Type B pancreatic cell (in vitro differentiated cells): ENCODE data around the gene HK1. TPM values are rescaled to one million over a fixed set of nuclear protein-coding genes. Genes with fewer than 3 reads are reported as not detected.

ENCODE experiments used
- DNase-seq: peaks from one replicate; pipeline ENCODE4 v3.0.0; 2021; ENCODE audit warnings: mixed read lengths; ENCODE audit not compliant: unreplicated experiment; ENCODE audit errors: extremely low spot score
- H3K27ac Mint-ChIP-seq: 2 replicates; pipeline ENCODE4 v1.8.0; 2021; ENCODE audit warnings: mild to moderate bottlenecking, mixed read lengths
- H3K27me3 Mint-ChIP-seq: 2 replicates; pipeline ENCODE4 v1.8.0; 2021; ENCODE audit warnings: mixed read lengths
- H3K36me3 Mint-ChIP-seq: 2 replicates; pipeline ENCODE4 v1.8.0; 2021; ENCODE audit warnings: mixed read lengths
- H3K4me1 Mint-ChIP-seq: one replicate; pipeline ENCODE4 v1.8.0; 2021; ENCODE audit warnings: mixed read lengths; ENCODE audit not compliant: unreplicated experiment
- H3K4me3 Mint-ChIP-seq: 2 replicates; pipeline ENCODE4 v1.8.0; 2021; ENCODE audit warnings: mild to moderate bottlenecking, mixed read lengths
- H3K9me3 Mint-ChIP-seq: 2 replicates; pipeline ENCODE4 v1.8.0; 2021; ENCODE audit warnings: mixed read lengths
- total RNA-seq: library from RNA; stranded (reverse); gene quantifications from 2 replicates; pipeline ENCODE4 v1.2.1, GENCODE V29; 2021; ENCODE audit warnings: low replicate concordance
- TF ChIP-seq, protein P1 (sequence below): fragments of 200-600 bp; sonication (generic); conservative IDR thresholded peaks from 2 replicates; pipeline ENCODE4 v1.5.0; 2021; ENCODE audit warnings: antibody characterized with exemption, mild to moderate bottlenecking

Gene HK1
- total RNA-seq, 1 donor from 2014 or later = 60.8 TPM

DNA sequence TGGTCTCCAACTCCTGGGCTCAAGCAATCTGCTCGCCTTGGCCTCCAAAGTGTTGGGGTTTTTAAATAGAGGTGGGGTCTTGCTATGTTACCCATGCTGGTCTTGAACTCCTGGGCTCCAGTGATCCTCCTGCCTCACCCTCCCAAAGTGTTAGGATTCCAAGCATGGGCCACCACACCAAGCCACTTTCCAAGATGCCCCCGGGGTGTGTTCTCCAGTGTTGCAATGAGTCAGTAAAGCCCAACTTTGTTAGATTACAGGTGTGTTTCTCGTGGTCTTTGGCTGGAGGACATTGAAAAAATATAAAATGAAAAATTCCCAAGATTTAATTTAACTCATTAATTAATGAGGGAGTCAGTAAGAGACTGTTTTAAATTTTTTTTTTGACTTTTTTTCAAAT, 109.2 kb downstream of the HK1 start:
- no peak for DNase-seq
- Mint-ChIP-seq H3K27me3 (no peaks in the 10 kb centered on the region), H3K4me1 (peaks cover 10% of the 10 kb centered on the region), H3K9me3 (no peaks in the 10 kb centered on the region), H3K27ac (no peak overlapping the region), H3K36me3 (peaks cover 24% of the 10 kb centered on the region), H3K4me3 (no peak overlapping the region)
- TF ChIP-seq, protein P1, sequence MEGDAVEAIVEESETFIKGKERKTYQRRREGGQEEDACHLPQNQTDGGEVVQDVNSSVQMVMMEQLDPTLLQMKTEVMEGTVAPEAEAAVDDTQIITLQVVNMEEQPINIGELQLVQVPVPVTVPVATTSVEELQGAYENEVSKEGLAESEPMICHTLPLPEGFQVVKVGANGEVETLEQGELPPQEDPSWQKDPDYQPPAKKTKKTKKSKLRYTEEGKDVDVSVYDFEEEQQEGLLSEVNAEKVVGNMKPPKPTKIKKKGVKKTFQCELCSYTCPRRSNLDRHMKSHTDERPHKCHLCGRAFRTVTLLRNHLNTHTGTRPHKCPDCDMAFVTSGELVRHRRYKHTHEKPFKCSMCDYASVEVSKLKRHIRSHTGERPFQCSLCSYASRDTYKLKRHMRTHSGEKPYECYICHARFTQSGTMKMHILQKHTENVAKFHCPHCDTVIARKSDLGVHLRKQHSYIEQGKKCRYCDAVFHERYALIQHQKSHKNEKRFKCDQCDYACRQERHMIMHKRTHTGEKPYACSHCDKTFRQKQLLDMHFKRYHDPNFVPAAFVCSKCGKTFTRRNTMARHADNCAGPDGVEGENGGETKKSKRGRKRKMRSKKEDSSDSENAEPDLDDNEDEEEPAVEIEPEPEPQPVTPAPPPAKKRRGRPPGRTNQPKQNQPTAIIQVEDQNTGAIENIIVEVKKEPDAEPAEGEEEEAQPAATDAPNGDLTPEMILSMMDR = no peak

DNA sequence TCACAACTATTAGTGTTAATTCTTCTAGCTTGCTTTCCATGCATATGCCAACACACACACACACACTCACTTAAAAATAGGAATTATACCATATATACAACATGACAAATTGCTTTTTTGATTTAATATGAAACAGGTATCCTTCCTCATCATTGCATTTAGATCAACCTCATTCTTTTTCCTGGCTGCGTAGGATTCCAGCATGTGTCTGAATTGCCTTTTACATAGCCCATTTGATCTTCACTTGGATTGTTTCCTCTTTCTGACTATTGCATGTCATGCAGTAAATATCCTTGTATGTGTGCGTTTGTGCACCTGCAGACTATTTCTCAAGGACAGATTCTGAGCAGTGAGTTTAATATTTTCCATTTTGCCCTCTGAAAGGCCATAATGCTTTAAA, 110.2 kb downstream of the HK1 start:
- Mint-ChIP-seq H3K36me3 (peaks cover 27% of the 10 kb centered on the region), H3K27ac (no peak overlapping the region), H3K9me3 (no peaks in the 10 kb centered on the region), H3K27me3 (no peaks in the 10 kb centered on the region), H3K4me1 (peaks cover 8% of the 10 kb centered on the region), H3K4me3 (no peak overlapping the region)
- no peak for DNase-seq
- TF ChIP-seq, protein P1 = no peak

DNA sequence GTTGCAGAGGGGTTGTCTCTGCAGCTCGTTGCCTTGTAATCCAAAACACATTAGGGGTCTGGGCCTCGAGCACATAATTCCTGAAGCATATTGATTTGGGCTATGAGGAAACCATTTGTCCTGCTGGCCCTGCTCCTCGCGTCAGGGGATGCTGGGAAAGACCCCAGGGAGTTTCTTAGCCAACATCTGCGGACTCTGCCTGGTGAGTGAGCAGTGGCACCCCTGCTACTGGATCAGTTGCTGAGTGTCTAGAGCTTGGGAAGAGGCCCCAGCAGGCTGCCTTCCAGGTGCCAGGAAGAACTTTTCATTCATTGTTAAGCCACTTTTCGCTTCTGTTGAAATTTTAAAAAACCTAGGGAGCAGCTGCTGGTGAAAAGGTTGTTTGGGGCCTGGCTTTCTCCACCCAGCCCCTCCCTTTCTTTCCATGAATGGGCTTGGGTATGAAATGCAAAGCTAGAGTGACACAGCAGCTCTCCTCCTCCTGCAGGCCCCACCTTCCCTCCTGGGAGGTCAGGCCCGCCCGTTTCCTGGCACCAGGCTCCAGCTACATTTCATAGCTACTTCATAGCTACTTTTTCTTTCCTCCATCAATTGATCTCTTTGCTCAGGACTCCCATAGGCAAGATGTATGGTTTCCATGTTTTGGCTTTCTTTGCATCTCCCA, 111.7 kb downstream of the HK1 start:
- Mint-ChIP-seq H3K36me3 (peaks cover 22% of the 10 kb centered on the region), H3K27me3 (no peaks in the 10 kb centered on the region), H3K27ac (peak overlapping the region; percentile 55), H3K9me3 (no peaks in the 10 kb centered on the region), H3K4me1 (peaks cover 5% of the 10 kb centered on the region), H3K4me3 (no peak overlapping the region)
- no peak for DNase-seq
- TF ChIP-seq, protein P1 = no peak

DNA sequence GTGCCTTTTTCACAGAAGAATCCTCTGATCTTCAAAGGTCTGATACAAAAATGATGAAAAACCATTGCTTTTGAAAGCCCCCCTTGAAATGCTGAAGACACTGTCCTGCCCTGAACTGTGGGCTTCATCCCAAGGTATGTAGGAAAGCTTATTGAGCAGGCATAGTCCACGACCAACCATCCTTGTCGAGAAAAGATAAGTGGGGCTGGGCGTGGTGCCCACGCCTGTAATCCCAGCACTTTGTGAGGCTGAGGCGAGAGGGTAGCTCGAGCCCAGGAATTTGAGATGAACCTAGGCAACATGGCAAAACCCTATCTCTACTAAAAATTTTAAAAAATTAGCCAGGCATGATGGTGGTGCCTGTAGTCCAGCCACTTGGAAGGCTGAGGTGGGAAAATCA, 112.9 kb downstream of the HK1 start:
- Mint-ChIP-seq H3K27me3 (no peaks in the 10 kb centered on the region), H3K4me3 (no peak overlapping the region)
- TF ChIP-seq, protein P1 = no peak

DNA sequence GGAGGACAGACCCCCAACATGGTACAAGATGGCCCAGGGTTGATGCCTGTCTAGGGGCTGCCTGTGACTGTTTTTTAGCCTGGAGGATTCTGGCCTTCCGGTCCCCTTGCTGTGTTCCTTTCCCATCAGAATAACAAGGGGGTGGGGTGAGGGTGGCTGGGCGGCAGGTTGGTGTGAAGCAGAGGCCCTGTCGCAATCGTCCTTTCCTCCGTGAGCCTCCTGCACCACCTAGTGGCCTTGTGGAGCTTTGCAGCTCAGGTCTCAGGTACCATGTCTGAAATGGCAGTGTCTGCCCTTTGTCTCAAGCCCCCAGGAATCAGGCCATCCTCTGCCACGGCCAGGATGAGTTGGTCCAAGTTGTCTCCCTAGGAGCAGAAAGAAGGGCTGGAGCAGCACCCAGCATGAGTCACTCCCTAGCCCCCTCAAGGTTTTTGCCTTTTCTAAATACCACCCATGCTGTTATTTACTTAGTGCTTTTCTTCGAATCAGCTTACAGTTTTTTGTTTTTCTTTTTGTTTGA, 114.2 kb downstream of the HK1 start:
- peak overlapping the region; percentile 86 for H3K27ac Mint-ChIP-seq
- peaks cover 20% of the 10 kb centered on the region for H3K36me3 Mint-ChIP-seq
- H3K27me3 Mint-ChIP-seq = no peaks in the 10 kb centered on the region
- peaks cover 5% of the 10 kb centered on the region for H3K4me1 Mint-ChIP-seq
- H3K4me3 Mint-ChIP-seq = no peak overlapping the region
- peak; percentile 82 for DNase-seq
- TF ChIP-seq, protein P1 = peak; percentile 95
- no peaks in the 10 kb centered on the region for H3K9me3 Mint-ChIP-seq

More for the DNA sequence above, 112.9 kb downstream of the HK1 start:
- peaks cover 5% of the 10 kb centered on the region for H3K4me1 Mint-ChIP-seq
- no peak for DNase-seq
- H3K27ac Mint-ChIP-seq = no peak overlapping the region
- H3K9me3 Mint-ChIP-seq = no peaks in the 10 kb centered on the region
- peaks cover 20% of the 10 kb centered on the region for H3K36me3 Mint-ChIP-seq
